DOHH2 (cell line): ENCODE results near the gene RHBDL3.

Experiments
- CTCF ChIP-seq: fragments of 200-600 bp; sonication (generic); IDR thresholded peaks from one replicate; pipeline ENCODE4 v1.5.1; 2014; ENCODE audit warnings: antibody characterized with exemption, mild to moderate bottlenecking, low read depth, low read length; ENCODE audit not compliant: poor library complexity, severe bottlenecking
- EZH2phosphoT487 ChIP-seq: fragments of 200-600 bp; sonication (generic); IDR thresholded peaks from 2 replicates; pipeline ENCODE4 v1.6.1; 2017; ENCODE audit warnings: borderline replicate concordance, mild to moderate bottlenecking, antibody characterized with exemption, low read length, moderate library complexity, mixed read lengths

DNA sequence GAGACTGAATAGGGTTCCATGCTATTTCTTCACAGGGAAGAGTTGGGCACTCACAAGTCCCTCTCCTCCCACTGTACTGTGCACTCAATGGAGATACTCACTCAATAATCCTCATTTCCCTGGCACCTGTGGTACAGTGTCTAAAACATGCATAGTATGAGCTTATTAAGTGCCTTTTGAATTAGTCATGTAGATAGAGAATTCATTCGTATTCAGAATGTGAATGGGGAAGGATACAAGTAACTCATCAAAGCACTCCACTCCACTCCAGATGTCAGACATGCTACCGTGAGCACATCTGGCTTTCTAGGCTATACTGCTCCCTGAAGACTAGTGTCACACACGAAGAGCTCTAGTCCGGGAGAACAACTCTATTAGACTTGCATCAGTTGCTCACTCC is 70.1 kb downstream of the RHBDL3 start:
- TF ChIP-seq CTCF (no peak), EZH2phosphoT487 (no peak)
